ENCODE data around the gene ACD.

ACD gene

DNA sequence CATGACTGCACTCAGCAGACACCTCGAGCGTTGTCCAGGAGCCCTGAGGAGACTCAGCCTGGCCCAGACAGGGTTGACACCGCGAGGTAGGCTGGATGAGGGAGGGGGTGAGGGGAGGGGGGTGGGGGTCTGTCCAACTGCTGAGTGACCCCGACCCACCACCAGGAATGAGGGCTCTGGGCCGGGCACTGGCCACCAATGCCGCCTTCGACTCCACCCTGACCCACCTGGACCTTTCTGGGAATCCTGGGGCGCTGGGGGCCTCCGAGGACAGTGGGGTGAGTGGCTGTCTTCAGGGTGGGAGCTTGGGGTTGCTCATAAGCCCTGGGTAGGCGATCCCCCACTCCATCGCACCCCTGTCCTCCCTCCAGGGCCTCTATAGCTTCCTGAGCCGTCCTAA lies 12.4 kb downstream of the ACD start:
- Histone ChIP-seq H3K4me1 (ENCODE audit: control insufficient read depth in 1 of 2, insufficient read depth in 2 of 2, low read length in 2 of 2) (peaks cover 2 to 4% of the 10 kb centered on the region in 2 experiments), H3K79me1 (ENCODE audit: low read length) (no peaks in the 10 kb centered on the region), H4K12ac (ENCODE audit: low read depth, low read length) (no peak overlapping the region), H3K4ac (ENCODE audit: low read depth, low read length) (no peak overlapping the region), H3K18ac (ENCODE audit: low read length) (no peak overlapping the region), H3K4me3 (ENCODE audit: low read depth, low read length) (no peak overlapping the region), H3K27ac (ENCODE audit: low read depth, low read length) (no peak overlapping the region), H3K9ac (ENCODE audit: low read length) (no peak overlapping the region), H3K36me3 (ENCODE audit: control insufficient read depth in 1 of 2, insufficient read depth in 2 of 2, low read length in 2 of 2) (no peaks in the 10 kb centered on the region), H3K14ac (ENCODE audit: low read length) (no peak overlapping the region), H2BK5ac (ENCODE audit: low read depth, low read length, poor library complexity) (no peak overlapping the region), H2AK5ac (ENCODE audit: low read length) (no peak overlapping the region), H3K9me3 (ENCODE audit: insufficient read depth, low read depth, low read length) (peaks cover 9% of the 10 kb centered on the region), H3K79me2 (ENCODE audit: control insufficient read depth, insufficient read depth, low read length, poor library complexity) (no peaks in the 10 kb centered on the region), H3K23ac (ENCODE audit: low read length) (no peak overlapping the region), H2BK12ac (ENCODE audit: low read length) (no peak overlapping the region), H2AFZ (ENCODE audit: insufficient read depth, low read length, poor library complexity) (no peak overlapping the region), H4K91ac (ENCODE audit: low read depth, low read length) (no peak overlapping the region), H4K8ac (ENCODE audit: low read depth, low read length) (no peak overlapping the region), H3K27me3 (ENCODE audit: insufficient read depth, low read length) (no peaks in the 10 kb centered on the region), H2BK120ac (ENCODE audit: insufficient read depth, low read length, poor library complexity) (no peak overlapping the region), H3K4me2 (ENCODE audit: low read length) (no peak overlapping the region)
- WGBS (ENCODE audit: extremely low coverage, insufficient coverage, insufficient read length): no CpG with 5 or more reads among the region's 13 CpGs
- DNase-seq: no peak

DNA sequence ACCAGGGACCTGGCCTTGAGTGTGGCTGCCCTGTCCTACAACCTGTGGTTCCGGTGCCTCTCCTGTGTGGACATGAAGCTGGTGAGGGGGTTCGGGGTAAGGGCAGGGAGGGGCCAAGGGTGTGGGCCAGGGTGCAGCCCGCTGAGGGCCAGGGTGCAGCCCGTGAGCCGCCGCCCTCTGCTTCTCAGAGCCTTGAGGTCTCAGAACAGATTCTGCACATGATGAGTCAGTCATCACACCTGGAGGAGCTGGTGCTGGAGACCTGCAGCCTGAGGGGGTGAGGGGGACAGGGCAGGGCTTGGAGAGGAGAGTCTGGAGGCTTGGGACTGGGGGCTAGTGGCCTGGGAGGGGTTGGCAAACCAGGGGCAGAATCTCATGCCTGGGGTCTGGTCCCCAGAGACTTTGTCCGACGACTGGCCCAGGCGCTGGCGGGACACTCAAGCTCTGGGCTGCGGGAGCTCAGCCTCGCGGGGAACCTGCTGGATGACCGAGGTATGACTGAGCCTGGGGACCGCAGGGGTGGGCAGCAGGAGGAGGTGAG lies 12.9 kb downstream of the ACD start:
- H3K4me1 ChIP-seq (ENCODE audit: control insufficient read depth in 1 of 2, insufficient read depth in 2 of 2, low read length in 2 of 2): peaks cover 2% of the 10 kb centered on the region in 2 experiments
- no peak overlapping the region for H4K8ac ChIP-seq (ENCODE audit: low read depth, low read length)
- WGBS (ENCODE audit: extremely low coverage, insufficient coverage, insufficient read length): no CpG with 5 or more reads among the region's 15 CpGs
- H2BK12ac ChIP-seq (ENCODE audit: low read length): no peak overlapping the region
- H3K23ac ChIP-seq (ENCODE audit: low read length): no peak overlapping the region
- no peak overlapping the region for H3K9ac ChIP-seq (ENCODE audit: low read length)
- no peak overlapping the region for H2BK5ac ChIP-seq (ENCODE audit: low read depth, low read length, poor library complexity)
- no peak overlapping the region for H3K14ac ChIP-seq (ENCODE audit: low read length)
- H4K12ac ChIP-seq (ENCODE audit: low read depth, low read length): no peak overlapping the region
- H3K79me2 ChIP-seq (ENCODE audit: control insufficient read depth, insufficient read depth, low read length, poor library complexity): no peaks in the 10 kb centered on the region
- H3K4me3 ChIP-seq (ENCODE audit: low read depth, low read length): no peak overlapping the region
- H4K91ac ChIP-seq (ENCODE audit: low read depth, low read length): no peak overlapping the region
- H3K27me3 ChIP-seq (ENCODE audit: insufficient read depth, low read length): no peaks in the 10 kb centered on the region
- no peak overlapping the region for H3K4me2 ChIP-seq (ENCODE audit: low read length)
- H2AFZ ChIP-seq (ENCODE audit: insufficient read depth, low read length, poor library complexity): no peak overlapping the region
- no peak for DNase-seq
- H3K9me3 ChIP-seq (ENCODE audit: insufficient read depth, low read depth, low read length): peaks cover 7% of the 10 kb centered on the region
- no peak overlapping the region for H3K4ac ChIP-seq (ENCODE audit: low read depth, low read length)
- no peak overlapping the region for H3K18ac ChIP-seq (ENCODE audit: low read length)
- H2BK120ac ChIP-seq (ENCODE audit: insufficient read depth, low read length, poor library complexity): no peak overlapping the region
- no peak overlapping the region for H2AK5ac ChIP-seq (ENCODE audit: low read length)
- no peak overlapping the region for H3K27ac ChIP-seq (ENCODE audit: low read depth, low read length)
- H3K79me1 ChIP-seq (ENCODE audit: low read length): no peaks in the 10 kb centered on the region
- H3K36me3 ChIP-seq (ENCODE audit: control insufficient read depth in 1 of 2, insufficient read depth in 2 of 2, low read length in 2 of 2): no peaks in the 10 kb centered on the region

DNA sequence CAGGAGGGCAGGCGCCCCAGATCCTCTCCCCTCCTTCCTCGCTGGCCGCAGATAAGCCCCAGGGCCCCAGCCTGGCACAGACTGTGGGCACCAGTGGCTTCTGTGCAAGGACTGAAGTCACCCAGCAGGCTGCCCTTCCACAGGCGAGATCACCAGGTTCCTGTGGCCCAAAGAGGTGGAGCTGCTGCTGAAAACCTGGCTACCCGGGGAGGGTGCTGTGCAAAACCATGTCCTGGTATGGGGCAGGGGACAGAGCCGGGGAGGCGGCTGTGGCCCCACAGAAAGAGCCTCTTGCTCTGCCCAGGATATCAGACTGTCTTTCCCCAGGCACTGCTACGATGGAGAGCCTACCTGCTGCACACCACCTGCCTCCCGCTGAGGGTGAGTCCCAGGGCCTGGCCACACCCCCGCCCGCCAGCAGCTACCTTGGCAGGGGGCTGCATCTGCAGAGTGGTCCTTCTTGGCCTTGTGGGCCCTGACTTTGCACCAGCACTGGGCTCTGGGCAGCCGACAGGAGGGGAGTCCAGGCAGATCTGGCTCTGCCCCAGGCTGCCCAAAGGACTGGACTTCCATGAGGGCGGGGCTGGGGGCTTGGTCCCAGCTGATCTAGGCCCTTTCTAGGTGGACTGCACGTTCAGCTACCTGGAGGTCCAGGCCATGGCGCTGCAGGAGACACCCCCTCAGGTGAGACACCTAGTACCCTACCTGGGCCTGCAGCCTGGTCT lies 14.5 kb downstream of the ACD start:
- H3K9me3 ChIP-seq (ENCODE audit: insufficient read depth, low read depth, low read length): peaks cover 7% of the 10 kb centered on the region
- DNase-seq: no peak
- no CpG with 5 or more reads among the region's 15 CpGs for WGBS (ENCODE audit: extremely low coverage, insufficient coverage, insufficient read length)
- peaks cover 2% of the 10 kb centered on the region in 2 experiments for H3K4me1 ChIP-seq (ENCODE audit: control insufficient read depth in 1 of 2, insufficient read depth in 2 of 2, low read length in 2 of 2)
- no peak overlapping the region for H3K18ac ChIP-seq (ENCODE audit: low read length)
- no peak overlapping the region for H3K14ac ChIP-seq (ENCODE audit: low read length)
- H3K9ac ChIP-seq (ENCODE audit: low read length): no peak overlapping the region
- H2AK5ac ChIP-seq (ENCODE audit: low read length): no peak overlapping the region
- H4K91ac ChIP-seq (ENCODE audit: low read depth, low read length): no peak overlapping the region
- H2BK12ac ChIP-seq (ENCODE audit: low read length): no peak overlapping the region
- no peaks in the 10 kb centered on the region for H3K36me3 ChIP-seq (ENCODE audit: control insufficient read depth in 1 of 2, insufficient read depth in 2 of 2, low read length in 2 of 2)
- H3K27ac ChIP-seq (ENCODE audit: low read depth, low read length): no peak overlapping the region
- H4K8ac ChIP-seq (ENCODE audit: low read depth, low read length): no peak overlapping the region
- H3K79me1 ChIP-seq (ENCODE audit: low read length): no peaks in the 10 kb centered on the region
- H2BK5ac ChIP-seq (ENCODE audit: low read depth, low read length, poor library complexity): no peak overlapping the region
- no peaks in the 10 kb centered on the region for H3K79me2 ChIP-seq (ENCODE audit: control insufficient read depth, insufficient read depth, low read length, poor library complexity)
- H3K27me3 ChIP-seq (ENCODE audit: insufficient read depth, low read length): no peaks in the 10 kb centered on the region
- H3K4ac ChIP-seq (ENCODE audit: low read depth, low read length): no peak overlapping the region
- H3K4me2 ChIP-seq (ENCODE audit: low read length): peak overlapping the region; percentile 60
- no peak overlapping the region for H2BK120ac ChIP-seq (ENCODE audit: insufficient read depth, low read length, poor library complexity)
- no peak overlapping the region for H4K12ac ChIP-seq (ENCODE audit: low read depth, low read length)
- H3K4me3 ChIP-seq (ENCODE audit: low read depth, low read length): no peak overlapping the region
- H2AFZ ChIP-seq (ENCODE audit: insufficient read depth, low read length, poor library complexity): no peak overlapping the region
- no peak overlapping the region for H3K23ac ChIP-seq (ENCODE audit: low read length)

DNA sequence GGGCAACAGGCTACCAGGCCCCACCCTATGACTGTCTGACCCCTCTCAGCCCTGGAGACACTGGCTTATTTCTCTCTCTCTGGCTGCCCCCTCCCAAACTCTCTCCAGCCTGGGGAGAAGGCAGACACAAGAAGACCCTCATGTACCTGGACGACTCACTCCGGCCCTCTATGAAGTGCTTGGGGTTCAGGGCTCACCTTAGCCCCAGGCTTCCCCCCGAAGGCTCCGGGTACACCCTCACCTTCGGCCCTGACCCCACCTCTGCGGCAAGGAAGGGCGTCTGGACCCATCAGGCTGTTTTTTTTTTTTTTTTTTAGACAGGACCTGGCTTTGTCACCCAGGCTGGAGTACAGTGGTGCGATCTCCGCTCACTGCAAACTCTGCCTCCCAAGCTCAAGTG lies 16.0 kb downstream of the ACD start:
- Histone ChIP-seq H2BK12ac (ENCODE audit: low read length) (no peak overlapping the region), H3K4me1 (ENCODE audit: control insufficient read depth in 1 of 2, insufficient read depth in 2 of 2, low read length in 2 of 2) (peaks cover 2% of the 10 kb centered on the region in 2 experiments), H2BK5ac (ENCODE audit: low read depth, low read length, poor library complexity) (no peak overlapping the region), H2AK5ac (ENCODE audit: low read length) (no peak overlapping the region), H3K36me3 (ENCODE audit: control insufficient read depth in 1 of 2, insufficient read depth in 2 of 2, low read length in 2 of 2) (peaks cover 1 to 9% of the 10 kb centered on the region in 2 experiments), H3K23ac (ENCODE audit: low read length) (no peak overlapping the region), H3K79me1 (ENCODE audit: low read length) (no peaks in the 10 kb centered on the region), H3K18ac (ENCODE audit: low read length) (no peak overlapping the region), H4K91ac (ENCODE audit: low read depth, low read length) (no peak overlapping the region), H2AFZ (ENCODE audit: insufficient read depth, low read length, poor library complexity) (no peak overlapping the region), H3K79me2 (ENCODE audit: control insufficient read depth, insufficient read depth, low read length, poor library complexity) (no peaks in the 10 kb centered on the region), H2BK120ac (ENCODE audit: insufficient read depth, low read length, poor library complexity) (no peak overlapping the region), H4K12ac (ENCODE audit: low read depth, low read length) (no peak overlapping the region), H3K9ac (ENCODE audit: low read length) (no peak overlapping the region), H3K4me3 (ENCODE audit: low read depth, low read length) (no peak overlapping the region), H3K27ac (ENCODE audit: low read depth, low read length) (no peak overlapping the region), H4K8ac (ENCODE audit: low read depth, low read length) (no peak overlapping the region), H3K27me3 (ENCODE audit: insufficient read depth, low read length) (no peaks in the 10 kb centered on the region), H3K14ac (ENCODE audit: low read length) (no peak overlapping the region), H3K4ac (ENCODE audit: low read depth, low read length) (no peak overlapping the region), H3K9me3 (ENCODE audit: insufficient read depth, low read depth, low read length) (peaks cover 4% of the 10 kb centered on the region), H3K4me2 (ENCODE audit: low read length) (no peak overlapping the region)
- WGBS (ENCODE audit: extremely low coverage, insufficient coverage, insufficient read length): no CpG with 5 or more reads among the region's 9 CpGs
- DNase-seq: no peak

All from trophoblast cell (in vitro differentiated cells and primary cell).